Activated B cell treated with CpG ODN at 0.5 μM for 24 hours (primary cell): ENCODE data around the gene NRSN2. TPM values are rescaled to one million over a fixed set of nuclear protein-coding genes. Genes with fewer than 3 reads are reported as not detected.
"Not testable (repeated sequence)": the region's sequence is repeated elsewhere in the genome, so short reads cannot be mapped to it uniquely, and the experiment has no call there.

Experiments used
- ATAC-seq: fragments of 200-7000 bp; cut with Tn5 transposase; one replicate; pipeline ENCODE4 v1.10.0; 2021; ENCODE audit warnings: low read depth, mild to moderate bottlenecking, moderate library complexity
- CTCF ChIA-PET: fragments of 350-600 bp; sonication (Branson Sonifier 250); formaldehyde crosslinking; loops from one replicate; lab custom pipeline; 2021; ENCODE audit warnings: antibody characterized with exemption; lab: Charles Lee
- POLR2A ChIA-PET: fragments of 350-600 bp; sonication (Branson Sonifier 250); formaldehyde crosslinking; loops from one replicate; lab custom pipeline; 2021; ENCODE audit warnings: antibody characterized with exemption; lab: Charles Lee
- DNase-seq: peaks from one replicate; pipeline ENCODE4 v3.0.0; 2022
- H3K27ac Mint-ChIP-seq: one replicate; pipeline ENCODE4 v1.8.0; 2020; ENCODE audit warnings: mixed read lengths
- H3K27me3 Mint-ChIP-seq: one replicate; pipeline ENCODE4 v1.8.0; 2021; ENCODE audit warnings: mixed read lengths
- H3K36me3 Mint-ChIP-seq: one replicate; pipeline ENCODE4 v1.8.0; 2021; ENCODE audit warnings: low read depth, mixed read lengths
- H3K4me1 Mint-ChIP-seq: one replicate; pipeline ENCODE4 v1.8.0; 2021; ENCODE audit warnings: mixed read lengths
- H3K4me3 Mint-ChIP-seq: one replicate; pipeline ENCODE4 v1.8.0; 2020; ENCODE audit warnings: mild to moderate bottlenecking, mixed read lengths
- H3K9me3 Mint-ChIP-seq: one replicate; pipeline ENCODE4 v1.8.0; 2020; ENCODE audit warnings: mixed read lengths
- intact Hi-C: fragments of 100-400 bp; cut with micrococcal nuclease; formaldehyde crosslinking; loops from one replicate; pipeline ENCODE4 v1.15.1; 2024
- total RNA-seq: library from RNA; stranded (reverse); gene quantifications from 2 replicates; pipeline ENCODE4 v1.2.3, GENCODE V29; 2022
- TF ChIP-seq, protein P1 (sequence below): fragments of 200-600 bp; IDR thresholded peaks from one replicate; pipeline ENCODE4 v1.8.0; 2022; ENCODE audit warnings: antibody characterized with exemption, mild to moderate bottlenecking

Gene NRSN2
- total RNA-seq, 1 donor from 2014 or later, result 12.8 TPM

GRCh38 chr20:387520-387919 lies 40.6 kb downstream of the NRSN2 start:
- no peak for ATAC-seq
- Mint-ChIP-seq H3K27ac (no peak overlapping the region), H3K36me3 (peaks cover 51% of the 10 kb centered on the region), H3K4me1 (peaks cover 6% of the 10 kb centered on the region), H3K27me3 (no peaks in the 10 kb centered on the region), H3K4me3 (no peak overlapping the region), H3K9me3 (no peaks in the 10 kb centered on the region)
- ChIA-PET CTCF (no interaction called here), POLR2A (no interaction called here)
- TF ChIP-seq, protein P1, sequence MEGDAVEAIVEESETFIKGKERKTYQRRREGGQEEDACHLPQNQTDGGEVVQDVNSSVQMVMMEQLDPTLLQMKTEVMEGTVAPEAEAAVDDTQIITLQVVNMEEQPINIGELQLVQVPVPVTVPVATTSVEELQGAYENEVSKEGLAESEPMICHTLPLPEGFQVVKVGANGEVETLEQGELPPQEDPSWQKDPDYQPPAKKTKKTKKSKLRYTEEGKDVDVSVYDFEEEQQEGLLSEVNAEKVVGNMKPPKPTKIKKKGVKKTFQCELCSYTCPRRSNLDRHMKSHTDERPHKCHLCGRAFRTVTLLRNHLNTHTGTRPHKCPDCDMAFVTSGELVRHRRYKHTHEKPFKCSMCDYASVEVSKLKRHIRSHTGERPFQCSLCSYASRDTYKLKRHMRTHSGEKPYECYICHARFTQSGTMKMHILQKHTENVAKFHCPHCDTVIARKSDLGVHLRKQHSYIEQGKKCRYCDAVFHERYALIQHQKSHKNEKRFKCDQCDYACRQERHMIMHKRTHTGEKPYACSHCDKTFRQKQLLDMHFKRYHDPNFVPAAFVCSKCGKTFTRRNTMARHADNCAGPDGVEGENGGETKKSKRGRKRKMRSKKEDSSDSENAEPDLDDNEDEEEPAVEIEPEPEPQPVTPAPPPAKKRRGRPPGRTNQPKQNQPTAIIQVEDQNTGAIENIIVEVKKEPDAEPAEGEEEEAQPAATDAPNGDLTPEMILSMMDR, result no peak
- intact Hi-C loops, result no loop called here
- no peak for DNase-seq

DNA sequence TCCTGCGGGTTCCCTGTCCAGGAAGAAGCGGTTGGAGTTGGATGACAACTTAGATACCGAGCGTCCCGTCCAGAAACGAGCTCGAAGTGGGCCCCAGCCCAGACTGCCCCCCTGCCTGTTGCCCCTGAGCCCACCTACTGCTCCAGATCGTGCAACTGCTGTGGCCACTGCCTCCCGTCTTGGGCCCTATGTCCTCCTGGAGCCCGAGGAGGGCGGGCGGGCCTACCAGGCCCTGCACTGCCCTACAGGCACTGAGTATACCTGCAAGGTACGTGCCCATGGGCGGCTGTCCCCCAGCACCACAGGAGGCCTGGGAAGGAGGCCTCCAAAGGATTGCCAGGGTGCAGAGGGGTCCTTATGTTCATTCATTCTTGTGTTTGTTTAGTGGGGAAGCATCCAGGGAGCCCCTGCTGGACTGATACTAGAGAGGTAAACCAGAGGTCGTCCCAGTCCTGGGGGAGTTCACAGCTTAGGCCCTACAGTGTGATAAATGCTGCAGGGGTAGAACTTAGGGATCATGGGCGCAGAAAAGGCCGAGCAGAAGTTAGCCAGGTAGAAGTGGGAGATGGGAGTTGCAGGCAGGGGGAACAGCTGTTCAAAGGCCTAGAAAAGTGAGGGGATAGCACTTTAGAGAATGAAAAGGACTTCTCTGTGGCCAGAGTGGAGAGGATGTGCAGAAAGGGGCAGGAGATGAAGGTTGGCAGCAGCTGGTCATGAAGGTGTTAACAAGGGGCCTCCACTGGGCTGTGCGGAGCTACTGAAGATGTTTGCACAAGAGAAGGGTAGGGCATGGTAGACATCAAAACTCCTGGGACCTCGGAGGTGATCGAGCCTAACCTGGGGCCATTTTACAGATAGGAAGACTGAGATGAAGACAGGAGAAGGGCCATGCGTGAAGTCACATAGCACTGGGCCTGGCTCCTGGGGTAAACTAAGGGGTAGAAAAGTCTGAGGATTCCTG lies 41.4 kb downstream of the NRSN2 start:
- Mint-ChIP-seq H3K9me3 (no peaks in the 10 kb centered on the region), H3K27ac (no peak overlapping the region), H3K36me3 (peaks cover 59% of the 10 kb centered on the region), H3K4me3 (no peak overlapping the region), H3K27me3 (no peaks in the 10 kb centered on the region), H3K4me1 (peaks cover 2% of the 10 kb centered on the region)
- intact Hi-C loops, result no loop called here
- DNase-seq (no peak), ATAC-seq (no peak)
- TF ChIP-seq, protein P1, result no peak
- CTCF ChIA-PET, result no interaction called here
- POLR2A ChIA-PET, result no interaction called here

DNA sequence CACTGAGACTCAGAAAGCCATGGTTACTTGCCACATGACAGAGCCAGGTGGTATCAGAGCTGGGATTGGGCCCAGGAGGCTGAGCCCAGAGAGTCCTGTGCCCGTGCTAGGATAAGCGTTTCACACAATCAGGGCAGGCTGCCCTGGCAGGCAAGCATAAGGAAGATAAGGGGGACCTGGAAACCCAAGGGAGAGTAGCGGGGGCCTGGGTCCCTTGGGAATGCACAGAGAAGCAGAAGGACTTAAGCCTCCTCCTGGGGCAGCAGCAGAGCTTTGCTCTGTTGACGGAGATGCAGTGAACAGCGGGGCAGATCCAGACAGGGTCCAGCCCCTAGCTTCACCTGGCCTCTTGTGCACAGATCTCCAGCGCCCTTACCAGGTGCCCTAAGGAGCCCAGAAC lies 42.3 kb downstream of the NRSN2 start:
- ChIA-PET CTCF (no interaction called here), POLR2A (no interaction called here)
- intact Hi-C loops, result no loop called here
- ATAC-seq, result no peak
- no peak for DNase-seq
- peaks cover 66% of the 10 kb centered on the region for H3K36me3 Mint-ChIP-seq
- H3K27ac Mint-ChIP-seq, result no peak overlapping the region
- TF ChIP-seq, protein P1, result no peak
- H3K4me1 Mint-ChIP-seq, result no peaks in the 10 kb centered on the region
- H3K4me3 Mint-ChIP-seq, result no peak overlapping the region
- H3K27me3 Mint-ChIP-seq, result no peaks in the 10 kb centered on the region
- no peaks in the 10 kb centered on the region for H3K9me3 Mint-ChIP-seq

DNA sequence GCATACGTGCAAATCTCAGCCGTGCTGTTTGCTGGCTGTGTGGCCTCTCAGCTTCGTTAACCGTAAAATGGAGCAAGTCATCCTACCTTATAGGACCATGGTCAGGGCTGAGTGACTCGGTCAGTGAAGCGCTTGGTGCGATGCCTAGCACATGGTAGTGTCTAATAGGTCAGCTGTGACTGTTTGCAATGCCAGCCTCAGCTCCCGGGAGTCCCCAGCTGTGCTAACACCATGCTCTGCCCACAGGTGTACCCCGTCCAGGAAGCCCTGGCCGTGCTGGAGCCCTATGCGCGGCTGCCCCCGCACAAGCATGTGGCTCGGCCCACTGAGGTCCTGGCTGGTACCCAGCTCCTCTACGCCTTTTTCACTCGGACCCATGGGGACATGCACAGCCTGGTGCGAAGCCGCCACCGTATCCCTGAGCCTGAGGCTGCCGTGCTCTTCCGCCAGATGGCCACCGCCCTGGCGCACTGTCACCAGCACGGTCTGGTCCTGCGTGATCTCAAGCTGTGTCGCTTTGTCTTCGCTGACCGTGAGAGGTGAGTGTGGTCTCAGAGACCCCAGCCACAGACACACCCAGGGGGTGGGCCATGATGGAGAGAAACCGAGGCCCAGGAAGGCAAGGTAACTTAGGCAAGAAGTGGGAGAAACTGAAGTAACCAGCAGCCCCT lies 44.3 kb downstream of the NRSN2 start:
- CTCF ChIA-PET, result interaction anchor here (0.7 kb wide), 1 partner anchor 239 kb away, joined by 3 read pairs; no protein-coding TSS in a partner anchor
- DNase-seq (no peak), ATAC-seq (no peak)
- Mint-ChIP-seq H3K27ac (no peak overlapping the region), H3K27me3 (no peaks in the 10 kb centered on the region), H3K36me3 (peaks cover 77% of the 10 kb centered on the region), H3K9me3 (no peaks in the 10 kb centered on the region), H3K4me1 (no peaks in the 10 kb centered on the region), H3K4me3 (no peak overlapping the region)
- TF ChIP-seq, protein P1, result no peak
- intact Hi-C loops, result no loop called here
- POLR2A ChIA-PET, result interaction anchor here (0.7 kb wide), 1 partner anchor 263 kb away, joined by 3 read pairs; no protein-coding TSS in a partner anchor

DNA sequence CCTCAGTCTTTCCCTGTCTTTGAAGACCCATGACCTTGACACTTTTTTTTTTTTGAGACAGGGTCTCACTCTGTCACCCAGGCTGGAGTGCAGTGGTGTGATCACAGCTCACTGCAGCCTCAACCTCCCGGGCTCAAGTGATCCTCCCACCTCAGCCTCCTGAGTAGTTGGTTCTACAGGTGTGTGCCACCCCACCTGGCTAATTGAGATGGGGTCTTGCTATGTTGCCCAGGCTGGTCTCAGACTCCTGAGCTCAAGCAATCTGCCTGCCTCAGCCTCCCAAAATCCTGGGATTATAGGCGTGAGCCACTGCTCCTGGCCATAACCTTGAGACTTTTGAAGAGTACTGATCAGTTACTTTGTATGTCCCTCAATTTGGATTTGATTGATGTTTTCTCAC lies 46.4 kb downstream of the NRSN2 start:
- POLR2A ChIA-PET, result interaction anchor here (0.6 kb wide), 1 partner anchor 11 kb away, joined by 3 read pairs; no protein-coding TSS in a partner anchor
- ATAC-seq, H3K9me3 Mint-ChIP-seq, CTCF ChIA-PET, DNase-seq, H3K27ac Mint-ChIP-seq, intact Hi-C loops, H3K4me3 Mint-ChIP-seq, H3K27me3 Mint-ChIP-seq, H3K4me1 Mint-ChIP-seq: not testable (repeated sequence)
- peaks cover 84% of the 10 kb centered on the region for H3K36me3 Mint-ChIP-seq
